CD4-positive, alpha-beta memory T cell (primary cell): Measurements from ENCODE around the gene CDR2L. TPM values are rescaled to one million over a fixed set of nuclear protein-coding genes. Genes with fewer than 3 reads are reported as not detected.
"Not testable (repeated sequence)": the region's sequence is repeated elsewhere in the genome, so short reads cannot be mapped to it uniquely, and the experiment has no call there.

Experiments used
- CTCF ChIA-PET: fragments of 350-600 bp; sonication (Branson Sonifier 250); formaldehyde crosslinking; loops from one replicate; lab custom pipeline; 2021; ENCODE audit warnings: inconsistent platforms; ENCODE audit not compliant: partially characterized antibody; lab: Charles Lee
- POLR2A ChIA-PET: fragments of 350-600 bp; sonication (Branson Sonifier 250); formaldehyde crosslinking; loops from one replicate; lab custom pipeline; 2021; ENCODE audit not compliant: partially characterized antibody; lab: Charles Lee
- DNase-seq, 5 donors: peaks; one replicate each; pipeline versions ENCODE4 v3.0.0 to v3.0.0-alpha.2; 2020 to 2022; ENCODE audit warnings: mixed read lengths in 1 of 5
- H3K27ac ChIP-seq: one replicate; pipeline ENCODE4 v1.7.0; 2013; ENCODE audit warnings: low read depth, low read length
- H3K27me3 ChIP-seq: 2 replicates; pipeline ENCODE4 v1.7.0; 2013; ENCODE audit warnings: mild to moderate bottlenecking, low read length, moderate library complexity; ENCODE audit not compliant: insufficient read depth
- H3K36me3 ChIP-seq: 2 replicates; pipeline ENCODE4 v1.7.0; 2013; ENCODE audit warnings: mild to moderate bottlenecking, low read length, moderate library complexity; ENCODE audit not compliant: insufficient read depth
- H3K4me1 ChIP-seq: 2 replicates; pipeline ENCODE4 v1.7.0; 2013; ENCODE audit warnings: mild to moderate bottlenecking, low read length, moderate library complexity; ENCODE audit not compliant: insufficient read depth
- H3K4me3 ChIP-seq, 2 donors: one replicate each; pipeline ENCODE4 v1.7.0; 2013; ENCODE audit warnings: low read length in 2 of 2, mild to moderate bottlenecking in 1 of 2
- H3K9me3 ChIP-seq, 2 donors: one replicate each; pipeline ENCODE4 v1.7.0; 2013; ENCODE audit warnings: low read length in 2 of 2, control low read depth in 1 of 2; ENCODE audit not compliant: control insufficient read depth in 1 of 2
- H3K27ac Mint-ChIP-seq, 7 donors: one replicate each; pipeline ENCODE4 v1.8.0; 2020 to 2021; ENCODE audit warnings: mixed read lengths in 7 of 7, mild to moderate bottlenecking in 6 of 7, inconsistent platforms in 3 of 7, moderate library complexity in 3 of 7
- H3K27me3 Mint-ChIP-seq, 2 donors: one replicate each; pipeline ENCODE4 v1.8.0; 2020 to 2021; ENCODE audit warnings: mixed read lengths in 2 of 2
- H3K36me3 Mint-ChIP-seq, 2 donors: one replicate each; pipeline ENCODE4 v1.8.0; 2020 to 2021; ENCODE audit warnings: mixed read lengths in 2 of 2, inconsistent platforms in 1 of 2, mild to moderate bottlenecking in 1 of 2
- H3K4me1 Mint-ChIP-seq, 4 donors: one replicate each; pipeline ENCODE4 v1.8.0; 2020 to 2021; ENCODE audit warnings: mixed read lengths in 4 of 4, mild to moderate bottlenecking in 1 of 4
- H3K4me3 Mint-ChIP-seq, 8 donors: one replicate each; pipeline ENCODE4 v1.8.0; 2020 to 2021; ENCODE audit warnings: mixed read lengths in 8 of 8, mild to moderate bottlenecking in 7 of 8, moderate library complexity in 6 of 8, inconsistent platforms in 3 of 8
- H3K9me3 Mint-ChIP-seq, 8 donors: one replicate each; pipeline ENCODE4 v1.8.0; 2020 to 2021; ENCODE audit warnings: mixed read lengths in 8 of 8, mild to moderate bottlenecking in 5 of 8, inconsistent platforms in 3 of 8, moderate library complexity in 1 of 8
- intact Hi-C: fragments of 100-400 bp; cut with micrococcal nuclease; formaldehyde crosslinking; loops from one replicate; pipeline ENCODE4 v1.15.1; 2023
- polyA plus RNA-seq, 2 donors: library from polyadenylated mRNA; unstranded; fragments of 300-500 nt; fragmentation: Illumina TruSeq; gene quantifications; one replicate each; pipeline ENCODE4 v1.2.3, GENCODE V29; 2021
- total RNA-seq, 2 experiments: library from RNA; stranded (reverse); gene quantifications; one replicate each; pipeline ENCODE4 v1.2.3, GENCODE V29; 2021

The CDR2L gene
- total and polyA plus RNA-seq, 4 experiments from 2014 or later: 0.08 to 0.20 TPM; not detected in 2

- no peaks in the 10 kb centered on the region for H3K36me3 ChIP-seq
- no peak for DNase-seq
- Mint-ChIP-seq H3K4me1 (peaks cover 3 to 11% (median 5%) of the 10 kb centered on the region in 4 donors), H3K27me3 (no peaks in the 10 kb centered on the region), H3K27ac (no peak overlapping the region), H3K9me3 (no peaks in the 10 kb centered on the region), H3K4me3 (no peak overlapping the region), H3K36me3 (no peaks in the 10 kb centered on the region)
- H3K4me3 ChIP-seq: no peak overlapping the region
- H3K27ac ChIP-seq: no peak overlapping the region
- intact Hi-C loops: loop anchor here (10.0 kb wide), 1 partner anchor 450 kb away; no protein-coding TSS in a partner anchor
- peaks cover 6% of the 10 kb centered on the region for H3K4me1 ChIP-seq
- no peaks in the 10 kb centered on the region for H3K9me3 ChIP-seq
- ChIA-PET CTCF (interaction anchor here (1.5 to 4.6 kb wide), 5 partner anchors 8 to 236 kb away, joined by 5 to 107 read pairs (median 89); partner anchors contain the start of genes ARMC7, HID1, MRPL58 and NT5C), POLR2A (no interaction called here)
- no peaks in the 10 kb centered on the region for H3K27me3 ChIP-seq
These were observed 23.1 kb upstream of the CDR2L start for GRCh38 chr17:74964246-74964761.

- Histone ChIP-seq H3K9me3 (no peaks in the 10 kb centered on the region), H3K27me3 (no peaks in the 10 kb centered on the region), H3K4me1 (peaks cover 6% of the 10 kb centered on the region), H3K27ac (no peak overlapping the region), H3K4me3 (no peak overlapping the region), H3K36me3 (no peaks in the 10 kb centered on the region)
- H3K27me3 Mint-ChIP-seq: no peaks in the 10 kb centered on the region
- intact Hi-C loops: loop anchor here (10.0 kb wide), 1 partner anchor 450 kb away; no protein-coding TSS in a partner anchor
- no peaks in the 10 kb centered on the region for H3K9me3 Mint-ChIP-seq
- peak overlapping the region in 2 of 7 donors; percentile 34 to 50 for H3K27ac Mint-ChIP-seq
- H3K36me3 Mint-ChIP-seq: no peaks in the 10 kb centered on the region
- DNase-seq: no peak
- H3K4me3 Mint-ChIP-seq: no peak overlapping the region
- H3K4me1 Mint-ChIP-seq: peaks cover 3 to 11% (median 5%) of the 10 kb centered on the region in 4 donors
- POLR2A ChIA-PET: no interaction called here
- CTCF ChIA-PET: no interaction called here
These were observed 22.3 kb upstream of the CDR2L start for GRCh38 chr17:74964988-74965622.

GRCh38 chr17:74968361-74968780 lies 19.1 kb upstream of the CDR2L start:
- peak overlapping the region in 1 of 8 donors; percentile 26 for H3K4me3 Mint-ChIP-seq
- no peak for DNase-seq
- no peak overlapping the region for H3K4me3 ChIP-seq
- H3K9me3 Mint-ChIP-seq: no peaks in the 10 kb centered on the region
- no peak overlapping the region for H3K27ac ChIP-seq
- ChIA-PET CTCF (interaction anchor here (6.6 kb wide), 1 partner anchor 9 kb away, joined by 80 read pairs; no protein-coding TSS in a partner anchor), POLR2A (no interaction called here)
- no peaks in the 10 kb centered on the region for H3K27me3 Mint-ChIP-seq
- H3K4me1 ChIP-seq: peaks cover 15% of the 10 kb centered on the region
- no peaks in the 10 kb centered on the region for H3K27me3 ChIP-seq
- no peaks in the 10 kb centered on the region for H3K36me3 Mint-ChIP-seq
- peaks cover 4 to 11% (median 6%) of the 10 kb centered on the region in 4 donors for H3K4me1 Mint-ChIP-seq
- H3K36me3 ChIP-seq: no peaks in the 10 kb centered on the region
- intact Hi-C loops: loop anchor here (10.0 kb wide), 1 partner anchor 446 kb away; no protein-coding TSS in a partner anchor
- H3K9me3 ChIP-seq: no peaks in the 10 kb centered on the region
- H3K27ac Mint-ChIP-seq: no peak overlapping the region

- H3K4me3 ChIP-seq, H3K36me3 Mint-ChIP-seq, H3K27me3 ChIP-seq, H3K27me3 Mint-ChIP-seq, H3K9me3 Mint-ChIP-seq, H3K27ac ChIP-seq, H3K36me3 ChIP-seq, H3K9me3 ChIP-seq, H3K4me3 Mint-ChIP-seq, H3K27ac Mint-ChIP-seq, DNase-seq: not testable (repeated sequence)
- peaks cover 4 to 11% (median 7%) of the 10 kb centered on the region in 4 donors for H3K4me1 Mint-ChIP-seq
- intact Hi-C loops: loop anchor here (10.0 kb wide), 1 partner anchor 445 kb away; no protein-coding TSS in a partner anchor
- POLR2A ChIA-PET: interaction anchor here (1.0 kb wide), 1 partner anchor 67 kb away, joined by 3 read pairs; no protein-coding TSS in a partner anchor
- peaks cover 15% of the 10 kb centered on the region for H3K4me1 ChIP-seq
- CTCF ChIA-PET: interaction anchor here (0.7 to 6.6 kb wide), 3 partner anchors 10 to 555 kb away, joined by 3 to 80 read pairs (median 3); no protein-coding TSS in a partner anchor
These were observed 17.9 kb upstream of the CDR2L start for GRCh38 chr17:74969501-74969900.

GRCh38 chr17:74970395-74970794 lies 17.0 kb upstream of the CDR2L start:
- Histone ChIP-seq H3K4me1 (peaks cover 15% of the 10 kb centered on the region), H3K4me3 (no peak overlapping the region), H3K27me3 (no peaks in the 10 kb centered on the region), H3K27ac (no peak overlapping the region), H3K9me3 (no peaks in the 10 kb centered on the region), H3K36me3 (no peaks in the 10 kb centered on the region)
- Mint-ChIP-seq H3K27ac (peak overlapping the region in 1 of 7 donors; percentile 57), H3K4me1 (peaks cover 4 to 11% (median 7%) of the 10 kb centered on the region in 4 donors), H3K36me3 (no peaks in the 10 kb centered on the region), H3K9me3 (no peaks in the 10 kb centered on the region), H3K4me3 (peak overlapping the region in 5 of 8 donors; percentile 27 to 81 (median 56)), H3K27me3 (peaks cover 3 to 5% of the 10 kb centered on the region in 2 donors)
- ChIA-PET CTCF (interaction anchor here (0.7 to 6.6 kb wide), 2 partner anchors 11 to 555 kb away, joined by 3 to 80 read pairs; no protein-coding TSS in a partner anchor), POLR2A (interaction anchor here (1.8 kb wide), 1 partner anchor 9 kb away, joined by 8 read pairs; no protein-coding TSS in a partner anchor)
- intact Hi-C loops: no loop called here
- no peak for DNase-seq

- Mint-ChIP-seq H3K4me1 (peaks cover 4 to 11% (median 7%) of the 10 kb centered on the region in 4 donors), H3K4me3 (peak overlapping the region in 7 of 8 donors; percentile 56 to 92 (median 69)), H3K27me3 (peaks cover 3 to 5% of the 10 kb centered on the region in 2 donors), H3K36me3 (no peaks in the 10 kb centered on the region), H3K27ac (peak overlapping the region in 4 of 7 donors; percentile 52 to 74 (median 64)), H3K9me3 (no peaks in the 10 kb centered on the region)
- H3K4me3 ChIP-seq: no peak overlapping the region
- H3K9me3 ChIP-seq: no peaks in the 10 kb centered on the region
- no peaks in the 10 kb centered on the region for H3K36me3 ChIP-seq
- intact Hi-C loops: no loop called here
- POLR2A ChIA-PET: interaction anchor here (1.4 to 2.3 kb wide), 6 partner anchors 10 to 231 kb away, joined by 4 to 12 read pairs (median 6); partner anchors contain the start of gene CDR2L
- H3K27ac ChIP-seq: no peak overlapping the region
- H3K4me1 ChIP-seq: peaks cover 15% of the 10 kb centered on the region
- no peak for DNase-seq
- no peaks in the 10 kb centered on the region for H3K27me3 ChIP-seq
- CTCF ChIA-PET: interaction anchor here (1.5 to 6.6 kb wide), 3 partner anchors 12 to 142 kb away, joined by 8 to 80 read pairs (median 8); partner anchors contain the start of gene CDR2L
These were observed 16.2 kb upstream of the CDR2L start for GRCh38 chr17:74971069-74971841.
